GM21381 (cell line): Measurements from ENCODE around the gene TRIM41.
"Not testable (repeated sequence)": the region's sequence is repeated elsewhere in the genome, so short reads cannot be mapped to it uniquely, and the experiment has no call there.

ENCODE experiments used
- ATAC-seq: cut with Tn5 transposase; IDR thresholded peaks from one replicate; pipeline ENCODE4 v1.9.1; 2021; ENCODE audit warnings: mild to moderate bottlenecking, moderate library complexity; ENCODE audit not compliant: unreplicated experiment

TRIM41 gene

GRCh38 chr5:181210148-181210547 lies 12.9 kb upstream of the TRIM41 start:
- not testable (repeated sequence) for ATAC-seq

DNA sequence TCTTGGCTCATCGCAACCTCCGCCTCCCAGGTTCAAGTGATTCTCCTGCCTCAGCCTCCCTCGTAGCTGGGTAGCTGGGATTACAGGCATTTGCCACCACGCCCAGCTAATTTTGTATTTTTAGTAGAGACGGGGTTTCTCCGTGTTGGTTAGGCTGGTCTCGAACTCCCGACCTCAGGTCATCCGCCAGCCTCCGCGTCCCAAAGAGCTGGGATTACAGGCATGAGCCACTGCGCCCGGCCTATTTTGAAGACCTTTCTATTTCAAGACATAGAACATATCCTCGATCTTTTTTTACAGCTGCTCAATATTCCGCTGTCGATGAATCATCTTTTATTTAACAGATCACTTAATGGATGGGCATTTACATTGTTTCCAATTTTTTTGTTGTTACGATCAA lies 12.4 kb upstream of the TRIM41 start:
- not testable (repeated sequence) for ATAC-seq

GRCh38 chr5:181211208-181211607 lies 11.9 kb upstream of the TRIM41 start:
- ATAC-seq, result no peak

DNA sequence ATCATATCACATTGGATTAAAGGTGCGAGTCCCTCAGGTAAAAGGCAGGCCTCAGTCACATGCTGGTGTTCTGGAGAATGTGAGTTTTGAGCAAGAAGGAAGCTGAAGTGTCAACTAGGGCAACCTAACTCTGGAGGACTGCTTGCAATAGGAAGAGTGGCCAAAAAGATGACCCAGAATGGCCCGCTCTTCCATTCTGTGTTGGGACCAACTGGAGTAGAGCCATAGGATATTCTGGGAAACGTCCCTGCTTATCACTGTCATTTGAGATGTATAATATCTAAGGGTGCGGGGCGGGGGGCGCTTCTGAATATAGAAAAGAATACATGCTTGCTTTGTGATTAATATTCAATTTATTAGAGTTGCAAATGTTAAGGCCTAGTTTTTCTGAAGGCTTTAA lies 11.0 kb upstream of the TRIM41 start:
- ATAC-seq, result no peak

DNA sequence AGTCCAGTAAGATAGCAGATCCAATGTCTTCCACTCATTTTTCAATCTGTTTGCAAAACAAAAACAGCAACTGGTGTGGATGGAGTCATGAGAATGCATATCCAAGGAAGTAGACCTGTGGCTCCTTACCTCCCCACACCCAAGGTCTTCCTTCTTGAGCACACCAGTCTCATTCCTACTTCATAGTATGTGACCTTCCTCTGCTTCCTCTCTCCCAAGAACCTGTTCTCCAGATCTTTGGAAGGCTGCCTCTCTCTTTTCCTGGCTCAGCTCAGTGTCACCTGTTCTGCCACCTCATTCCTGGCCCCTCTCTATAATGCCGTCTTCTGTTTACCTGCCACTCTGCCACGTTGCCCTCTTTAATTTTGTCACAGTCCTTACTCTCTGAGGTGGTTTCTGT lies 10.1 kb upstream of the TRIM41 start:
- ATAC-seq, result no peak

DNA sequence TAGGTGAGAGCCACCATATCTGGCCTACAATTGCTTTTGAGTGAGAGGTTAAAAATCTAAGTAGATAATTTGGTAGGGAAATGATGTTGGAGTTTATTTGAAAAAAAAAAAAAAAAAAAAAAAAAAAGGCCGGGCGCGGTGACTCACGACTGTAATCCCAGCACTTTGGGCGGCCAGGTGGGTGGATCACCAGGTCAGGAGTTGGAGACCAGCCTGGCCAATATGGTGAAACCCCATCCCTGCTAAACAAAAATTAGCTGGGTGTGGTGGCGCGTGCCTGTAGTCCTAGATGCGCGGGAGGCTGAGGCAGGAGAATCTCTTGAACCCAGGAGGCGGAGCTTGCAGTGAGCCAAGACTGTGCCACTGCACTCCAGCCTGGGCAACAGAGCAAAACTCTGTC lies 8.8 kb upstream of the TRIM41 start:
- not testable (repeated sequence) for ATAC-seq

DNA sequence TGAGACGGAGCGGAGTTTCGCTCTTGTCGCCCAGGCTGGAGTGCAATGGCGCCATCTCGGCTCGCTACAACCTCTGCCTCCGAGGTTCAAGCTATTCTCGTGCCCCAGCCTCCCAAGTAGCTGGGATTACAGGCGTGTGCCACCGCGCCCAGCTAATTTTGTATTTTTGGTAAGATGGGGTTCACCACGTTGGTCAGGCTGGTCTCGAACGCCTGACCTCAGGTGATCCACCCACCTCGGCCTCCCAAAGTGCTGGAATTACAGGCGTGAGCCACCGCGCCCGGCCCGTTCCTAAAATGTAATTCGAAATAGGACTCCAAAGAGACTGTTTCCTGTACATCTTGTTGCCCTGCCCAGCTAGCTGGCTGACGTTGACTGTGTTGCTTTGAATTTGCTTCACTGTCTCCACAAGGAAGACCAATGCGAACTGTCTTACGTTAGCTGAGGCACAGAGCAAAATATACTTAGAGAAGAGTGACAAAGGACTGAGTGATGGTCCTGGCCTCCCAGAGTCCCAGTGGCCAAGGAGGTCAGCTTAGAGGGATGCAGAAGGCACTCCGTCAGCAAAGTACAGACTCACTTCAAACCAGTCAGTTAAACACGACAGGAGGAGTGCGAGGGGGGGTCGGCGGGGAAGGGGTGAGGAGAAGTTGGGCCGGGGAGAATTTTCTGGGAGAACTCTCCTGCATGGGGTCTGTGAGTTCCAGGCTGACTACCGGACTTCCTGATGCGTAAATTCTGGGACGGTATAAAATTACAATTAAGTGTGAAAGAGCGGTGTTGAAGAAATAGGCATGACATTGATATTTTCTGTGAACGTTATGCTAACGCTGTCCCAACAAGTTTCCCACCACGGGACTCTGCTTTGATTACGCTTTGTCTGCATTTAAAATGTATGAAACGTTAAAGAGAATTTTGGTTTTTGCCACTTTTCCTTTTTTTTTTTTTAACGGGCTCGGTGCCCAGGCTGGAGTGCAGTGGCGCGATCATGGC lies 6.8 kb upstream of the TRIM41 start:
- no peak for ATAC-seq

GRCh38 chr5:181217111-181217802 lies 5.8 kb upstream of the TRIM41 start:
- ATAC-seq, result no peak

DNA sequence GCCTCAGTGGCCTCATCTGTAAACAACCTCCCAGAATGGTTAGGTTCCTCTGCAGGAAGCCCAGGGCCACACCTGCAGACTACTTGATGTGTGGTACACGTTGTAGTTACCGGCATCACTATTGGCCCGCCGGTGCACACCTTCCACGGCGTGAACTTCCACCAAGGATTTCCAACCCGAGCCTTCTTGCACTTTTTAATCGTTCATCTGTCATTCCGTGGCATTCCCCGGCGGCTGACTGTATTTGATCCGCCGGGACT lies 5.3 kb upstream of the TRIM41 start:
- no peak for ATAC-seq

DNA sequence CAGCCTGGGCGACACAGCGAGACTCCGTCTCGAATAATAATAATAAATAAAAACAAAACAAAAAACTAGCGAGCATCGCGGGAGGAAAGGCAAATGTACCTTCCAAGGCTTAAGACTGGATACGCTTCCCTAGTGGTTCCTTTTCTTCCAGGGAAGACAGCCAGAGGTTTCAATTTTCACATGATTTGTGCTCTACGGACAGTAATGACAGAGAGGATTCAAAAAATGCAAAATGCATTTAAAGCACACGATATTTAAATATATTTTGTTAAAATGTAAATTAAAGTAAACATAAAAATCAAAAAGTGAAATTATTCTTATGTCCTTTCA lies 4.3 kb upstream of the TRIM41 start:
- no peak for ATAC-seq

- no peak for ATAC-seq
Observed at GRCh38 chr5:181219262-181220177, 3.6 kb upstream of the TRIM41 start.

DNA sequence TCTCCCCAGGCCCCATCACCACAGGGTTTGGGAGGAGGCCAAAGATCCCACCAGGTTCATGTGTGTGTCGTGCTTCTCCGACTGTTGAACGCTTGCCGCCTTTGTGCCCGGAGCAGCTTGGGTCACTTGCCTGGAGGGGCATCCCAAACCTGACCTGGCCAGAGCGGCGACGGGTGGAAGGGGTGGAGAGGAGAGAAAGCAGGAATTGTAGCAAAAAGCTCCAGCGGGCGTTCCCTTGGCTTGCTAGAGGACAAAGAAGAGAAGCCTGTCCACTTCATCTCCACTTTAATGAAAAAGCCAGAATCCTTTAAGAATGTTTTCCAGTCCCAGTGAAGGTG lies 2.9 kb upstream of the TRIM41 start:
- ATAC-seq, result no peak

DNA sequence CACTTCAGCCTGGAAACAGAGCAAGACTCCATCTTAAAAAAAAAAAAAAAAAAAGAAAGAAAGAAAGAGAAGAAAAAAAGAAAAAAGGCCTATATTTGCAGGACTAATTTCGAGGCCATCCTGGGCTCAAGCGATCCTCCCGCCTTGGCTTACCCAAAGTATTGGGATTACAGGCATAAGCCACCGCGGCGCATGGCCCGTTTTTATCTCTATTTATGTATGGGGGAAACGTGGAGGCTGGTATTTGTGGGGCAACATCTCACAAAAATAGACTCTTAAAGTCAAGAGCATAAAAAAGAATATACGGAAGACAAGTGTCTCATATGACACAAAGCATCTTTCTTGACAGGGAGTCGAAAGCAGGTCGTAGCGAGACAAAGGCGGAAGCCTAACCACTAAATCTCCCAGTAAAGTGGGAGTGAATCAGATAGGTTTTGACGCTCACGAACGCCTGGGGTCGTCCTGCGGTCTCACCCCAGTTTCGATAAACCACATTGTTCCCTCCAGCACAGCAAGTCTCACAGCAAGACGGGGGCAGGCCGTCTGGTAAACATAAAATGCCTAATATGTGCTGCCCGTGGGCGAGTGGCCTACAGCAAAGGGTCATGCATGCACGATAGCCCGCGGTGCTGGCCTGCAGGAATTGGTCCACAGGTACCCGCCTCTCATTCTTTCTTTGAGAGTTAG lies 1.8 kb upstream of the TRIM41 start:
- no peak for ATAC-seq

DNA sequence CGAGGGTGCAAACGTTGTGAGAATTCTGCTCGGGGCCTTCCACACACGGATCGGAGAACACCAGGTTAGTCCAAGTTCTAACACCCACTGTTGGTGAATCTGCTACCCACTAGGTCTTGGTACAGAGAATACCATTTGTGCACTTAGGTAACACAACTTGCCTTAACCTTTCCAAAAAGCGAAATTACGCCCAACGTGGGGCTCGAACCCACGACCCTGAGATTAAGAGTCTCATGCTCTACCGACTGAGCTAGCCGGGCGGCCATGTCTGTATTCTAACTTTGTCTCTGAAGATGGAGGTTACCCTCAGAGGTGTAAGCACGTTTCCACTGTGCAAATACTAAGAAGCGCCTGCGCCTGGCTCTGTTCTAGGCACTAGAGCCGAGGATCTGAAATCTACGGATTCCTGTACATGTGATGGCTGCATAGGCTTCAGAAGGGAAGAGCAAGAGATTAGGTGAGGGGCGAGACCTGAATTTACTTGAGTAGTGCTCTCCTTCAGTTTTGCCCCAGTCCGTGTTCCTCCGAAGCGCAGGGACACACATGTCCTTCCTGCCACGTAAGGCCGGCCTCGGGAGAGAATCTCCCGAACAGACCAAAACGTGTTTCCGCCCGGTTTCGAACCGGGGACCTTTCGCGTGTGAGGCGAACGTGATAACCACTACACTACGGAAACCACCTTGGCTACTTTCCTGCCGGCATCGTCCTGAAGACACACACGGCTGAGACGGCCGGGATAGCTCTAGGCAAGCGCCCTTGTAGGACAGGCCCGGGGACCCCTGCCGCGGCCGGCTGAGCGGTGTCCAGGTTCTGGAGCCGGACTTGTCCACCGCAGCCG lies 1.1 kb upstream of the TRIM41 start:
- ATAC-seq, result peak; percentile 28

DNA sequence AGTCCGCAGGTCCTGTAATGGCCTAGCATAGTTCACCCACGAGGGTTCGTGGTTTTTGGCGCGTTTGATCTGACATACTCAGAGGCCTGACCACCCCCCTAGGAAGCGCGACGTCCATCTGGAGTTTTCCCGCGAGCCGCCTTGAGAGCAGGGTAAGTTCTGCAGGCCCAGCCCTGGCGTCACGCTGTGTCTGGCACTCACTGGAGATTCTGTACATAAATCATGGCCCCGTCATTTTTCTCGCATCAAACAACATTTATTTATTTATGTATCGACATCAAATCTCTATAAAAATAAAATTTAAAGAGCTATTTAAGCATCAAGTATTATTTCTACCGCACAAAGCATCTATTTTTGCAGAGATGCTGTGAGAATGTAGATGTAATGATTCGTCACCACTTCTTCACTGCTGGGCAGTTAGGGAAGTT lies 437 bp upstream of the TRIM41 start:
- no peak for ATAC-seq

GRCh38 chr5:181223729-181224389 lies 778 bp downstream of the TRIM41 start:
- ATAC-seq, result no peak

- ATAC-seq, result no peak
Observed at GRCh38 chr5:181224390-181225229, 1.5 kb downstream of the TRIM41 start.

DNA sequence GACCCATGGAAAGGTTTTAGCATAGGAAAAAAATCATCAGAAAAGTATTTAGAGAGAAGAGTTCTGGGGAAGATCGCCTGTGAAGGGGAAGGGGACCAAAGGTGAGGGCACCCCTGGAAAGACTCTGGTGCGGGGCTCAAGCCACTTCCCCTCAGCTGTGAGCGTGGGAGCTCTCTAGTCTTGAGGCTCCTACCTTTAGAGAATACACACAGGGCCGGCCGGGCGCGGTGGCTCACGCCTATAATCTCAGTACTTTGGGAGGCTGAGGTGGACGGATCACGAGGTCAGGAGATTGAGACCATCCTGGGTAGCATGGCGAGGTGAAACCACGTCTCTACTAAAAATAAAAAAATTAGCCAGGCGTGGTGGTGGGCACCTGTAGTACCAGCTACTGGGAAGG lies 6.9 kb downstream of the TRIM41 start:
- ATAC-seq, result no peak

GRCh38 chr5:181230551-181230950 lies 7.5 kb downstream of the TRIM41 start:
- no peak for ATAC-seq
